HG02759 (cell line): ENCODE results near the gene SORL1.
A peak's percentile ranks its signal among the peaks of the same experiment; 100 is the strongest.

Experiments
- ATAC-seq: cut with Tn5 transposase; IDR thresholded peaks from one replicate; pipeline ENCODE4 v1.9.1; 2021; ENCODE audit warnings: mild to moderate bottlenecking, moderate library complexity; ENCODE audit not compliant: unreplicated experiment

Gene SORL1

GRCh38 chr11:121476379-121477032, 24.4 kb downstream of the SORL1 start:
- no peak for ATAC-seq

GRCh38 chr11:121478226-121478894, 26.2 kb downstream of the SORL1 start:
- ATAC-seq, result no peak

- no peak for ATAC-seq
Observed at GRCh38 chr11:121478895-121479697, 27.0 kb downstream of the SORL1 start.

- no peak for ATAC-seq
Observed at GRCh38 chr11:121479698-121480238, 27.7 kb downstream of the SORL1 start.

GRCh38 chr11:121481484-121482230, 29.5 kb downstream of the SORL1 start:
- ATAC-seq, result peak; percentile 47

GRCh38 chr11:121482231-121483129, 30.4 kb downstream of the SORL1 start:
- ATAC-seq, result peak; percentile 85

GRCh38 chr11:121483805-121484480, 31.8 kb downstream of the SORL1 start:
- ATAC-seq, result no peak

GRCh38 chr11:121485216-121485615, 33.1 kb downstream of the SORL1 start:
- ATAC-seq, result no peak

GRCh38 chr11:121486054-121486453, 33.9 kb downstream of the SORL1 start:
- ATAC-seq, result no peak

- ATAC-seq, result no peak
Observed at GRCh38 chr11:121487191-121487590, 35.1 kb downstream of the SORL1 start.

- ATAC-seq, result no peak
Observed at GRCh38 chr11:121488170-121488569, 36.1 kb downstream of the SORL1 start.

- ATAC-seq, result no peak
Observed at GRCh38 chr11:121488641-121489040, 36.5 kb downstream of the SORL1 start.

- ATAC-seq, result no peak
Observed at GRCh38 chr11:121489823-121490222, 37.7 kb downstream of the SORL1 start.

- peak; percentile 76 for ATAC-seq
Observed at GRCh38 chr11:121494355-121495099, 42.4 kb downstream of the SORL1 start.

- no peak for ATAC-seq
Observed at GRCh38 chr11:121497176-121497998, 45.3 kb downstream of the SORL1 start.

- no peak for ATAC-seq
Observed at GRCh38 chr11:121499405-121499804, 47.3 kb downstream of the SORL1 start.

GRCh38 chr11:121500275-121500674, 48.2 kb downstream of the SORL1 start:
- no peak for ATAC-seq

GRCh38 chr11:121500717-121501116, 48.6 kb downstream of the SORL1 start:
- ATAC-seq, result no peak
